NK-92 treated with Interleukin-12 subunit alpha and Interleukin-12 subunit beta, amount 100 ng/mL, for 24 hours (cell line): ENCODE results near the gene KCNIP4.

Experiments used
- DNase-seq: peaks from one replicate; lab custom pipeline; 2025; lab: John Stamatoyannopoulos, UW

KCNIP4 gene

DNA sequence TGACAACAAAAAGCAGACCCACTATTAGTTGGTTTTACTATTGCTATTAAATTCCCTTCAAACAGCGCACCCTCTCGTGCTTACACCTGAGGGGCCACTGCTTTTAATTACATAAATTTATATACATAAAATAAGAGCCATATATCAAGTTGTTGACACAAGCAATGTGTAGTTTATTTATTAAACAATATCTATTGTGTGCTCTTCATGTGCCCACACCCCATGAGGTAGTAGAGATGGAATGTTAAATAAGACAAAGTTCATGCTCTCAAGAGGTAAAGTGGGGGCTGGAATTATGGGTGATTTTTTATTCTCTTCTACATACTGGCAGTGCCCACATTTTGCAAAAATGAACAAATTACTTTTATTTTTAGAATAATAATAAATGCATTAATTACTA is 47.3 kb downstream of the KCNIP4 start:
- DNase-seq = no peak

DNA sequence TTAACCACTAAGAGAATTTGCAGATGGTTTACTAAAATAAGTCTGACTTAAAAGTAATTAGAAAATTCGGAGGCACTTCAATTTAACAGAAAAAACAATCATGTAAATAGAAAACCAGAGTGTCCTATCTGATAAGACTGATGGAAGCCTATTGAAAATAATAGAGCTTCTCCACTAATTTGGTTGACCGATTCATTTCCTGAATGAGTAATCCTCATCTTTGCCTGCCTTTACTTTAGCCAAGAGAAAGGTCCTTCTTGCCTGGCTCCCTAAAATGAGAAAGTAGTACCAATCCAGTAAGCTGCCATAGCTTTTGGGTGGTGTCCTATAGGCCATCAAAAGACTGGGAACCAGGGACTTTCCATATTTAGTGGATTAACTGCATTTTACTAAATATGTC is 48.4 kb downstream of the KCNIP4 start:
- DNase-seq = no peak

- DNase-seq = no peak
Measured at GRCh38 chr4:21898101-21898500, 50.5 kb downstream of the KCNIP4 start.

DNA sequence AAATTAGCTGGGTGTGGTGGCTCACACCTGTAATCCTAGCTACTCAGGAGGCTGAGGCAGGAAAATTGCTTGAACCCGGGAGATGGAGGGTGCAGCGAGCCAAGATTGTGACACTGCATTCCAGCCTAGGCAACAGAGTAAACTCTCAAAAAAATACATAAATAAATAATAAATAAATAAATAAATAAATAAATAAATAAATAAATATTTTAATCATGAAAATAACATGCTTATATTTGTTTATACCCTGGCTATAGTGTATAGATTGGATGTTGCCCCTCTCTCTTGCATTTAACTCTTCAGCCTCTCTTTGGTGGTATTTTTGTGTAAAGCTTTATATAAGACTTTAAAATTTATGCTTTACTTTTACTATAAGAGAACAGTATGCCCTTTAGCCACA is 51.8 kb downstream of the KCNIP4 start:
- DNase-seq = no peak

DNA sequence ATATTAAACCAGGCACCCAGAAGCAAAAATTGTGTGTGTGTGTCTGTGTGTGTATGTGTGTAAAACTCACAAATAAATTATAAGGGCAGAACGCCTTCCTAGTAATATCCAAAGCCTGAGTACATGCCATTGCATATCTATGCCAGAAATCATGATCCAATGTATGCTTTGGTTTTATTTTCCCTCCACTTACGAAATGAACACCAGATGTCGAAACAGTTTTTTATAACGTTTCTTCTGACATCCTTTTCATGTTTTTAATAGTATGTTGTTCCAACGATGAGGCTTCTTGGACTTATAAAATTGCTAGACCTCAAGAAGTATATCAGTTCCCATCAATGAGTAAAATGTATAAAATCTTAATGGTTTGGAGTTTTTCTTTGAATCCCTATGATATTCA is 55.4 kb downstream of the KCNIP4 start:
- no peak for DNase-seq

DNA sequence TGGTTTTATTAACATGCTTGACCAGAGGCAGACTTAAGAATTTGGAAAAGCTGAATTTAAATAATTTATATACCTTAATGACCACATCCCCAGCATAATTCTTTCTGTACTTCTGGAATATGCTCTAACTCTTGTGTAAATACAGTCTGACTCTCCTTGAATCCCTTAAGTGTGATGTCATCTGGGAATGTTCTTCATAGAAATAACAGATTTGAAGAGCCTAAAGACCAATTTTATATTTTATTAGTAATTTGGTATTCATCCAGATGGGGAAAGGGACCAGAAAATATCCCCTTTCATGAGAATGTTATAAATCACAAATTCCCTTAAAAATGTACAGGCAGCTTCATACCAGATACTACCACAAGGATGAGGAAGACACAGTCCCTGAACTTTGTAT is 58.3 kb downstream of the KCNIP4 start:
- no peak for DNase-seq

GRCh38 chr4:21888195-21888976 is 60.2 kb downstream of the KCNIP4 start:
- DNase-seq = no peak

DNA sequence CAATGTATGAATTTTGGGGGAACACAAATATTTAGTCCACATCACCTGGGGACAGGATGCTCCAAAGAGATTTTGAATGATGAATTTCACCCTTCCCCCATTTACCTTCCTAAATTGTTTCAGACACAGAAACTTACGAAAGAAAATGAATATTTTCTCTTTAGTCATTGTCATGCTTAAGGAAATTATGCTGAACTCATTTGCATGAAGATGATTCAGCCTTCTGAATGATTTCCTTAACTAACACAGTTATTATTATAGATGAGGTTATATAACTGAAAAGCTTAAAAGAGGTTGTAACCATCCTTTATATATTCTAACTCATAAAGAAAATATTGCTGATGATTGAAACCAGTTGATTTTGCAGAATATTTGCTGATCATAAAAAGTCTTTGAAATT is 61.1 kb downstream of the KCNIP4 start:
- DNase-seq = no peak

GRCh38 chr4:21885770-21886169 is 62.8 kb downstream of the KCNIP4 start:
- no peak for DNase-seq

- DNase-seq = no peak
Measured at GRCh38 chr4:21885241-21885640, 63.3 kb downstream of the KCNIP4 start.

DNA sequence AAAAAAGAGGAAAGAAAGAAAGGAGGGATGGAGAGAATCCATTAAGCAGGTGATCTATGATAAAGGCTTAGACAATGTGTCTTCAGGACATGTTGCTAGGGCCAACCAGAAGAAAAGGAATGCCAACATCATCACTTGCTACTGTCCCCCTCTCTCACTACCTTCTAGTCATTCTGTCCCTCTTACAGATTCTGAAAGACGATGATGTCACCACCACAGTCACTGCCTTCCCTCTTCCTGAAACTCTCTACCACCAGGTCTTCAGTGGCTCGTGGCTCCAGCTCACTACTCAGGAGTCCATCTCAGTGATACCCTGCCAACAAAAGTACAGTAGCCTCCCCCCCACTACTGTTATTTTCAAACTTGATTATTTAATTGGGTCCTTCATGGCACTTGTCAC is 64.0 kb downstream of the KCNIP4 start:
- DNase-seq = no peak

DNA sequence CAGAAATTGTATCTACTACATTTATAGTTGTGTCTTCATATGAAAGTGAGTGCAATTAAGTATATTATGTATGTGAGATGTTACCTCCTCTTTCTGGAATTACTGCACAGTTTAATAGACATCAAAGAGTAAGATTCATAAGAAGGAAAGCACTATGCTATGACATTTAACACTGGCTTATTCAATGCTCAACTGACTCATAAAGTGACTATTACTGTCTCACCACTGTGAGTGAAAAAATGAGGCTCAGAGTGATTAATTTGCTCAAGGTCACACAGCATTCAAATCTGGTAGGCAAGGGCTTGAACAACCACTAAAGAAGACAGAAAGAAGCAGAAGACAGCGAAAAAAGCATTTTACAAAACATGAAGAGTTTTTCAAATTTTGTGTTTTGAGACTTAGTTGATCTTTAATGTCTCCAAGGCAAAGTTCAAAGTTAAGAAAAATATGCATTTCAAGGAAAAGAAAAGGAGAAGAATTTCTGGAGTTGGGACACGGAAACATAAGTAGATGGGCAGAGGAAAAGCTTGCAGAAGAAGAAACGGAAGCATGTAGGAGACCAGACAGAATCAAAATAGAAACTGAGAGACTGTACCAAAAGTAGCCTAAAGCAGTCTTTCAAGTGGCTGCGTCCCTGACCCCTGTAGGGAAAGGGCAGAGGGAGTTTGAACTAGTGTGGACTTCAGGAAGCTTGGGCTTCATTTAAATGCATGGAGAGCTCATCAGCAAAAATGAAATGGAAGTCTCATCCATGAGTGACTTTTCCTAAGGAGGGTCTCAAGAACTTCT is 66.3 kb downstream of the KCNIP4 start:
- DNase-seq = no peak

GRCh38 chr4:21879187-21879586 is 69.4 kb downstream of the KCNIP4 start:
- DNase-seq = peak; percentile 3

DNA sequence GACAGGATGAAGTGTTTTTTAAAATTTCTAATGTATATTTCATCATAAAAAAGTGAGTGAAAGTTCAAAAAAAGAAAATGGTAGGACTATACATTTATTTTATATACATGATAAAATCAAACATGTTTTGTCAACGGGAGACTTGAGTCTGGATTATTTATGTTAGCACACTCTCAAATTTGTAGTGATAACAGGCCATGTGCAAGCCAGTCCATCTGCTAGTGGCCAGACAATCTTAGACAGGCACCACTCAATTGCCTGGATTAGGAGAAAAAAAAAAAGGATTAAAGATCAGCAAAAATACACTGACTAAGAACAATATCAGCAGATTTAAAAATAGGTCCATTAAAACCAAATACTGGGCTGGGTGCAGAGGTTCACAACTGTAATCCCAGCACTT is 71.9 kb downstream of the KCNIP4 start:
- DNase-seq = no peak

- no peak for DNase-seq
Measured at GRCh38 chr4:21873145-21873544, 75.4 kb downstream of the KCNIP4 start.

GRCh38 chr4:21872101-21872500 is 76.5 kb downstream of the KCNIP4 start:
- no peak for DNase-seq

- no peak for DNase-seq
Measured at GRCh38 chr4:21869978-21870745, 78.4 kb downstream of the KCNIP4 start.

- no peak for DNase-seq
Measured at GRCh38 chr4:21864686-21865085, 83.9 kb downstream of the KCNIP4 start.

GRCh38 chr4:21862917-21863316 is 85.7 kb downstream of the KCNIP4 start:
- no peak for DNase-seq

DNA sequence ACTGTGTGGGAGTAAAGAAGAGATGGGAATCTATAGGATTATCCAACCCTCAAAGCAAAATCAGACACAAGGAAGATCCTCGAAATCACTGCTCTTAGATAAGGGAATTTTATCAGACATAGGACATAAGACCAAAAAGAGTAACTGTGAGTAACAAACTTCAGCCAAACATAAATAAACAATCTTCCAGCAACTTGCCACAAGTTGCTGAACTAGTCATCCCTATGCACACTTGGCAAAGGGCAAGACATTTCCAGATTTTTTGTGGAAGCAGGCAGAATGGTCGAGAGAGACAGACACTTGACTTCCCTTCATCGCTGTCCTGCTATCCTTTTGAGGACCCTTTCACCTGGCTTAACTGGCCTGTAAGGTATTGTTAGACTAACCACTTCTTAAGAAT is 89.6 kb downstream of the KCNIP4 start:
- no peak for DNase-seq

DNA sequence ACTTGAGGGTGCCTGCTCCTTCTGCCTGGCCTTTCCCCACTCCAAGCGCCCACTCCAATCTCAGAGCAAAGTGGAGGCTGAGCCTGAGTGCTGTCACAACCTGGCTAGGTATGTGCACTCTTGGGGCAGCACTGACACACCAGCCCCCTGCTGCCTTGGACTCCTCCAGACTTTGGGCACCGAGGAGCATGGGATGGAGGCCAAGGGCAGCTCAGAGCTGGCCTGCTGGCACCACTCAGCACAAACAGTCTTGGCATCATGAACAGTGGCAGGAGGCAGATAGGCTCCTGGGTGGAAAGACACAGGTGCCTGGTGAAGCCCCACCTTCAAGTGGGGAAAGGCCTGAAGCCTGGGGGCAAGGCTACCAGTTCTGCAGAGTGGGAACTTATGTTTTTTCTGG is 91.8 kb downstream of the KCNIP4 start:
- DNase-seq = no peak

- DNase-seq = no peak
Measured at GRCh38 chr4:21856301-21856700, 92.3 kb downstream of the KCNIP4 start.

- no peak for DNase-seq
Measured at GRCh38 chr4:21849077-21849476, 99.5 kb downstream of the KCNIP4 start.
